GM12865 (cell line): ENCODE data around the gene FYCO1.
"Not testable (repeated sequence)": the region's sequence is repeated elsewhere in the genome, so short reads cannot be mapped to it uniquely, and the experiment has no call there.

Source experiments
- DNase-seq: peaks from one replicate; pipeline ENCODE4 v3.0.0; 2010; ENCODE audit warnings: low read depth
- H3K4me3 ChIP-seq: 2 replicates; pipeline ENCODE4 v1.5.1; 2011; ENCODE audit warnings: mild to moderate bottlenecking, low read depth, low read length, control low read depth
- TF ChIP-seq, protein P1 (sequence below): IDR thresholded peaks from 2 replicates; pipeline ENCODE4 v1.5.1; 2011; ENCODE audit warnings: low read length, control low read depth, low read depth, inconsistent platforms; ENCODE audit not compliant: insufficient read depth; ENCODE audit errors: missing control alignments

FYCO1 gene

DNA sequence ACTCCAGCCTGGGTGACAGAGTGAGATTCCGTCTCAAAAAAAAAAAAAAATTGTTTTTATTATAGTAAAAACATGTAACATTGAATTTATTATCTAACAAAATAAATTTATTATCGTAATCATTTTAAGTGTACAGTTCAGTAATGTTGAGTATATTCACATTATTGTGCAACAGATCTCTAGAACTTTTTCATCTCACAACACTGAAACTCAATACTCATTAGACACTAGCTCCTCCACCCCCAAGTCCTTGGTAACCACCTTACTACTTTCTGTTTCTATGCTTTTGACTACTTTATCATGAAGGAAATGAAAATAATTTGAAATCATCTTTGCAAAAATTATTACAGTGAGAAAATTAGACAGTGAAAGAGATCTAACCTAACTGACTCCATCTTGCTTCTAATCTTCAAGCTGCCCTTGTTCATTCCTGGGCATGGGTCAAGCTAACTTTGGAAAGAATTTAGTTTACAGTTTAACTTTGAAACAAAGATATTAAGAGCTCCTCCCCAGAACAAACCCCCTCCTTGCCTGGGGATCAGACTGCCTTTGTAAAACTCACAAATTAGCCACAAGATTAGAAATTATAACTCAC is 15.0 kb upstream of the FYCO1 start:
- DNase-seq = peak; percentile 29
- TF ChIP-seq, protein P1, sequence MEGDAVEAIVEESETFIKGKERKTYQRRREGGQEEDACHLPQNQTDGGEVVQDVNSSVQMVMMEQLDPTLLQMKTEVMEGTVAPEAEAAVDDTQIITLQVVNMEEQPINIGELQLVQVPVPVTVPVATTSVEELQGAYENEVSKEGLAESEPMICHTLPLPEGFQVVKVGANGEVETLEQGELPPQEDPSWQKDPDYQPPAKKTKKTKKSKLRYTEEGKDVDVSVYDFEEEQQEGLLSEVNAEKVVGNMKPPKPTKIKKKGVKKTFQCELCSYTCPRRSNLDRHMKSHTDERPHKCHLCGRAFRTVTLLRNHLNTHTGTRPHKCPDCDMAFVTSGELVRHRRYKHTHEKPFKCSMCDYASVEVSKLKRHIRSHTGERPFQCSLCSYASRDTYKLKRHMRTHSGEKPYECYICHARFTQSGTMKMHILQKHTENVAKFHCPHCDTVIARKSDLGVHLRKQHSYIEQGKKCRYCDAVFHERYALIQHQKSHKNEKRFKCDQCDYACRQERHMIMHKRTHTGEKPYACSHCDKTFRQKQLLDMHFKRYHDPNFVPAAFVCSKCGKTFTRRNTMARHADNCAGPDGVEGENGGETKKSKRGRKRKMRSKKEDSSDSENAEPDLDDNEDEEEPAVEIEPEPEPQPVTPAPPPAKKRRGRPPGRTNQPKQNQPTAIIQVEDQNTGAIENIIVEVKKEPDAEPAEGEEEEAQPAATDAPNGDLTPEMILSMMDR = no peak
- H3K4me3 ChIP-seq = no peak overlapping the region

DNA sequence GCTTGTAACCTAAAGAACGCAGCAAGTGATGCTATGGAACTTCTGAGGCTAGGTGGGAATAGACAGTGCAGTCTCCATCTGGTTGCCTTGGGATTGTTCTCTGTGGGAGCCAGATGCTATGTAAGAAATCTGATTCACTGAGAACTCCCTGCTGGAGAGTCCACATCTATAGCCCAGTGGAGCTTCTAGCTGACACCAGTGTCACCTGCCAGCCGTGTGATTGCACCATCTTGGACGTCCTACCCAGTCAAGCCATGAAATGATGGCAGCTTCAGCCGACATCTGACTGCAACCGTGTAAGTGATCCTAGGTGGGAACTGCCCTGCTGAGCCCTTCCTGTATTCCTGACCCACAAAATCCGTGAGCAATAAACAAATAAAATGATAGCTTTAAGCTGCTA is 12.4 kb upstream of the FYCO1 start:
- TF ChIP-seq, protein P1 = no peak
- no peak for DNase-seq
- H3K4me3 ChIP-seq = no peak overlapping the region

DNA sequence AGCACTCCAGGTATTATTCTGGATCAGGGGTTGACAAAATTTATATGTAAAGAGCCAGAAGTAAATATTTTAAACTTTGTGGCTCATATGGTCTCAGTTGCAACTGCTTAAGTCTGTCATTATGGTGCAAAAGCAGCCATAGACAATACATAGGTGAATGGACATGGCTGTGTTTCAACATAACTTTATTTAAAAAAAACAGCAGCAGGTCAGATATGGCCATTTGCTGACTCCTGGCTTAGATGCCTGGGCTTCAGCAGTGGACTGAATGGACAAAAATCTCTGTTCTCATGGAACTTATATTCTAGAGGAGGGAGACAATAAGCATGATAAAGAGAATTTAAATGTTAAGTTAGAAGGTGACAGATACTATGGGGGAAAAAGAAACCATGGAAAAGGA is 11.7 kb upstream of the FYCO1 start:
- TF ChIP-seq, protein P1 = no peak
- no peak overlapping the region for H3K4me3 ChIP-seq
- DNase-seq = no peak

DNA sequence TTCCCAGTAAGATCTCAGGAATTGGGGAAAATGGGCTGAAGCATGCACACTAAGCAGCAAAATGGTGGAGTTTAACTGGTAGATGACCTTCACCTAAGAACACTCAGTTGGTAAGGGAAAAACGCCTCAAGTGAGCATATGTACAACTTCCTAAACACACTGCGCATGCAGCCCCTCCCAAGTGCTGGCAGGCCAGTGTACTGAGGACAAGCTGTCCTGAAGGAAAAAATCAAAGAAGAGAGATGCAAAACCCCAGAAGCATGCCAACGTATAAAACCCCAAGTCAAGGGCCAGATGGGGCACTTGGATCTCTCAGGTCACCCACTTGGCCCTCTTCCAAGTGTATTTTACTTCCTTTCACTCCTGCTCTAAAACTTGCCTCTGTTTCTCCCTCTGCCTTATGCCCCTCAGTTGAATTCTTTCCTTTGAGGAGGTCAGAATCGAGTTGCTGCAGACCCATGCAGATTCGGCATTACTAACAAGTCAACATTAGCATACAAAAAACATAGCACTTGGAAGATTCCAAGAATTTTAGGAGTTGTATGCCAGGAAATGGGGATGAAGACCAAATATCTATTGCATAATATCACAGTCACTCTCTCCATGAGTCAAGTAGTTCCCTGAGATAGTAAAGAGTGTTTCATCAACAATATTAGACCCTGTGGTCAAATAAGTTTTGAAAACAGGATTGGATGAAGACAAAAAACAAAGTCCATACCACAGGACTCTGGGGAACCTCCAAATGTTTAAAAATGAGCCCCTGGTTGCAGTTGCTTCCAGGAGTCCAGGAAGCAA is 10.8 kb upstream of the FYCO1 start:
- TF ChIP-seq, protein P1 = no peak
- DNase-seq = no peak
- H3K4me3 ChIP-seq = no peak overlapping the region

DNA sequence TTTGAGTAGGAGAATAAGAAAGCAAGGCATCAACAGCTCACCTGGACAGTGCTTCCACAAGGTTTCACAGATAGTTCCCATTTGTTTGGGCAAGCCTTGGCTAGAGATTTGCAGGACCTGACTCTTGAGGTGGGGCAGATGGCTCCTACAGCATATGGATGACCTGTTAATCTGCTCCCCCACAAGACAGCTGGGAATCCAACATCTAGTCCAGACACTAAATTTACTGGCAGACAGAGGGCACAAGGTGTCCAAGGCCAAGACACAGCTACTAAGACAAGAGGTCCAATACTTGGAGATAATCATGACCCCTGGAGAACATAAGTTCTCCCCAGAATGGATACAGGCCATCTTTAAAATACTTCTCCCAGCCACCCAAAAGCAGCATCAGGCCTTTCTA is 8.1 kb upstream of the FYCO1 start:
- DNase-seq, H3K4me3 ChIP-seq: not testable (repeated sequence)

DNA sequence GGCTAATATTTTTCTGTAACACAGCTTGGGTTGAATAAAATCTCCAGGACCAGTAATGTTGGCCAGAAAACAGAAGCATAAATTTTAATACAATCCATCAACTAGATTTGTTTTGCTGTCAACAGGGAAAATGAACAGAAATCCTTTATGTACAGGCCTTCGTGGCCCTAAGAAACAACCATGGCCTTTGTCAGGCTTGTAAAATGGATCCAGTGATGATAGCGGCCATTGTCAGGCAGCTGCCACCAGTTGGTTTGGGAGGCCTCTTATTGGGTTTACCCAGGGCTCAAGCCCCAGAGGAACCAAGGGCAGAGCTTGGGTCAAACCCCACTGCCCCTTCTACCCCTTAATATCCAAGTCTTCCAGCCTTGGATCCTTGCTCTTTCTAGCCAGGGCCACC is 5.6 kb upstream of the FYCO1 start:
- H3K4me3 ChIP-seq = no peak overlapping the region
- TF ChIP-seq, protein P1 = no peak
- no peak for DNase-seq

DNA sequence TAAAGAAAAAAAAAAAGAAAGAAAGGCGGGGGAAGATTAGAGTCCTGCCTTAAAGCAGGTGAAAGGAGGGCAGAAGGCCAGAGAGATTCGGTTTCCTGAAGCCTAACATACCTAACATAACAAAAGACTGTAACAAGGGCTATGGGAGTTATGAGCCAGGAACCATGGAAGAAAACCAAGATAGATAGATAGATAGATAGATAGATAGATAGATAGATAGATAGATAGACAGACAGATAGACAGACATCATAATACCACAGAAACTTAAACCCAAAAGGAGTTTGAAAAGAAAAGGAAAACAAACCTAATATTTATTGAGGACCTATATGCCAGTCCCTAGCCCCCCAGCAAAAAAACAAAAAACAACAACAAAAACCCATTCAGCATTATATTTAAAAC is 2.3 kb upstream of the FYCO1 start:
- H3K4me3 ChIP-seq = no peak overlapping the region
- TF ChIP-seq, protein P1 = no peak
- no peak for DNase-seq

DNA sequence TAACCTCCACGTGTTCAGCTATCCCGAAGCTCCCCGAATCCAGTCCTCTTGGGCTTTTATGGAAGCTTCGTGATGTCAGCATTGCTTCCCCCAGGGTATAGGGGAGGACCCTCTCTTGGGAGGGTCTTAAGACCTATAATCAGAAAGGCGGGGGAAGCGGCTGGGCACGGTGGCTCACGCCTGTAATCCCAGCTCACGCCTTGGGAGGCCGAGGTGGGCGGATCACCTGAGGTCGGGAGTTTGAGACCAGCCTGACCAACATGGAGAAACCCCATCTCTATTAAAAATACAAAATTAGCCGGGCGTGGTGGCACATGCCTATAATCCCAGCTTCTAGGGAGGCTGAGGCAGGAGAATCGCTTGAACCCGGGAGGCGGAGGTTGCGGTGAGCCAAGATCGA is 1.9 kb upstream of the FYCO1 start:
- DNase-seq, H3K4me3 ChIP-seq: not testable (repeated sequence)
